ENCODE results near the gene CSPG5.

DNA sequence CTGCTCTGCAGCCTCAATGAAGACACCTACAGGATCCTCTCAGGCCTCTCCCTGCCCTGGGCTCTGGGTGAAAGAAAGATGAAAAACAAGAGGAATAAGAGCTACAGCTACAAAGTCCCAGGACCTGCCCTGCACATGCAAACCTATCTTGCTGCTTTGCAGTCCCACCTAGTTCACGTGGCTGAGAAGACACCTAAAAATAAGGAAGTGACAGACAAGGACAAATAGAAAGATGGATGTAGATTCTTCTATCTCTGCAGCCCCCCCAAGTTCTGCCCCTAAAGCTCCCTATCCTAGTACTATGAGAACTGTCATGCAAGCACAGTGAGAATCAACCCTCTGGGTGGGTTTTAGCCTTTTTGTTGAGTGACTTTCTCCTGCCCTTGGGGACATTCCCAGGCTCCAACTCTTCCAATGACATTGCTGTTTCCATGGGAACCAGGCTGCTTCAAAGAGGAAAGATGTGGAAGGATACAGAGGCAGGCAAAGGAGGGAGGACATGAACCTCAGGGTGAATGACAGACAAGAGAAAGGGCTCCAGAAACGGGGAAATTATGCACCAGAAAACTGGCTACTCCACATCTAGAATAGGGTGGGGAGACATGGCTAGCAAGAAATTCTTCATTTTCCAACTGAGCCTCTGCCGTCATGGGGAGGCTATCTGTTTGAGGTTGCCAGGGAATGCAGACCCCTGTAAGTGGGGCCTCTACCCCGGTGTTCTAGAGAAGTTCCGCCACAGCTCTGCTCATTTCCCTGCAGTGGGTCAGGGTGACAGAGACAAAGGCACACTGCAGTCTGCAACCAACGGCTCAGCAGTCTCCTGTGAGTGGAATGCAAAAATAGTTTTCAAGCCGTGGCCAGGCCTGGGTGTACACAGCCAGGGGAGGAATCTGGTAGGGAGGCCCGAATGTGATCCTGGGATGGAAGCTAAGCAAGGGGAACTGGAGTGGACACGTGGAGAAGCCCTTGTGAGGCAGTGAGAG, 5.2 kb downstream of the CSPG5 start:
- TF ChIP-seq ZNF23 (tag by site-specific recombination; IDR thresholded peaks at IDR 0.05; ENCODE audit: borderline replicate concordance) (no peak), ZNF292 (tag by site-specific recombination; IDR thresholded peaks at IDR 0.05; ENCODE audit: borderline replicate concordance, low read depth) (no peak), MZF1 (tag by site-specific recombination; IDR thresholded peaks at IDR 0.05; ENCODE audit: borderline replicate concordance) (no peak)
- TF ChIP-seq, protein P1, sequence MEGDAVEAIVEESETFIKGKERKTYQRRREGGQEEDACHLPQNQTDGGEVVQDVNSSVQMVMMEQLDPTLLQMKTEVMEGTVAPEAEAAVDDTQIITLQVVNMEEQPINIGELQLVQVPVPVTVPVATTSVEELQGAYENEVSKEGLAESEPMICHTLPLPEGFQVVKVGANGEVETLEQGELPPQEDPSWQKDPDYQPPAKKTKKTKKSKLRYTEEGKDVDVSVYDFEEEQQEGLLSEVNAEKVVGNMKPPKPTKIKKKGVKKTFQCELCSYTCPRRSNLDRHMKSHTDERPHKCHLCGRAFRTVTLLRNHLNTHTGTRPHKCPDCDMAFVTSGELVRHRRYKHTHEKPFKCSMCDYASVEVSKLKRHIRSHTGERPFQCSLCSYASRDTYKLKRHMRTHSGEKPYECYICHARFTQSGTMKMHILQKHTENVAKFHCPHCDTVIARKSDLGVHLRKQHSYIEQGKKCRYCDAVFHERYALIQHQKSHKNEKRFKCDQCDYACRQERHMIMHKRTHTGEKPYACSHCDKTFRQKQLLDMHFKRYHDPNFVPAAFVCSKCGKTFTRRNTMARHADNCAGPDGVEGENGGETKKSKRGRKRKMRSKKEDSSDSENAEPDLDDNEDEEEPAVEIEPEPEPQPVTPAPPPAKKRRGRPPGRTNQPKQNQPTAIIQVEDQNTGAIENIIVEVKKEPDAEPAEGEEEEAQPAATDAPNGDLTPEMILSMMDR (tag by site-specific recombination; IDR thresholded peaks at IDR 0.05): no peak
